Upper lobe of left lung (tissue), 4 donors: ENCODE measurements around the gene TP53AIP1.

ENCODE experiments used
- CTCF ChIP-seq, 6 experiments: fragments of 450-650 bp in 4 of 6; fragments of 200-600 bp in 2 of 6; sonication (generic) in 2 of 6; IDR thresholded peaks; one replicate each; pipeline ENCODE4 v1.5.1; 2016 to 2019; ENCODE audit warnings: antibody characterized with exemption in 6 of 6
- EP300 ChIP-seq, 4 donors: sonication (generic); formaldehyde crosslinking; IDR thresholded peaks; one replicate each; pipeline ENCODE4 v1.5.1; 2017; ENCODE audit warnings: antibody characterized with exemption in 4 of 4, control low read depth in 2 of 4
- POLR2A ChIP-seq, 4 donors: fragments of 450-650 bp; IDR thresholded peaks; one replicate each; pipeline ENCODE4 v1.5.1; 2016 to 2017; ENCODE audit warnings: antibody characterized with exemption in 4 of 4, mild to moderate bottlenecking in 2 of 4

GRCh38 chr11:128988242-128988970 is 45.7 kb upstream of the TP53AIP1 start:
- TF ChIP-seq CTCF (IDR thresholded peaks at IDR 0.05) = no peak
- TF ChIP-seq EP300 (IDR thresholded peaks at IDR 0.05) = no peak
- TF ChIP-seq POLR2A (IDR thresholded peaks at IDR 0.05) = no peak
